Gastrocnemius medialis (tissue), 4 donors: Measurements from ENCODE around the gene AP1G2. TPM values are rescaled to one million over a fixed set of nuclear protein-coding genes. Genes with fewer than 3 reads are reported as not detected.

Source experiments
- ATAC-seq, 2 donors: fragments of 150-250 bp; one replicate each; pipeline ENCODE4 v1.9.1; 2016
- DNase-seq, 2 donors: peaks; one replicate each; pipeline ENCODE4 v3.0.0-alpha.2; 2019
- H3K27ac ChIP-seq, 4 donors: fragments of 200-600 bp; sonication (generic); 1 replicate in 1 of 4; 2 replicates in 3 of 4; pipeline ENCODE4 v1.5.1; 2016 to 2018; ENCODE audit warnings: mild to moderate bottlenecking in 2 of 4, moderate library complexity in 1 of 4
- H3K27me3 ChIP-seq, 3 donors: fragments of 200-600 bp; sonication (generic) in 2 of 3; 1 replicate in 1 of 3; 2 replicates in 2 of 3; pipeline versions ENCODE4 v1.5.1 to v1.6.0; 2016 to 2019; ENCODE audit warnings: mild to moderate bottlenecking in 1 of 3, moderate library complexity in 1 of 3
- H3K36me3 ChIP-seq, 2 donors: fragments of 200-600 bp; sonication (generic) in 1 of 2; one replicate each; pipeline ENCODE4 v1.5.1; 2017 to 2018
- H3K4me1 ChIP-seq, 2 donors: fragments of 200-600 bp; sonication (generic) in 1 of 2; one replicate each; pipeline ENCODE4 v1.5.1; 2016 to 2017; ENCODE audit warnings: mild to moderate bottlenecking in 2 of 2
- H3K4me3 ChIP-seq, 4 donors: fragments of 200-600 bp; sonication (generic) in 3 of 4; 1 replicate in 1 of 4; 2 replicates in 3 of 4; pipeline ENCODE4 v1.5.1; 2016 to 2019; ENCODE audit warnings: mild to moderate bottlenecking in 2 of 4
- H3K9me3 ChIP-seq, 3 donors: fragments of 200-600 bp; sonication (generic) in 2 of 3; 1 replicate in 1 of 3; 2 replicates in 2 of 3; pipeline ENCODE4 v1.5.1; 2016 to 2019
- POLR2A ChIP-seq, 2 donors: fragments of 450-650 bp; IDR thresholded peaks; one replicate each; pipeline ENCODE4 v1.6.1; 2017; ENCODE audit warnings: antibody characterized with exemption in 2 of 2, mild to moderate bottlenecking in 2 of 2, moderate library complexity in 2 of 2
- in situ Hi-C, 4 donors: fragments of 200-750 bp; cut with MboI; loops; one replicate each; pipeline versions ENCODE4 v1.15.0 to v1.8.0; 2017; ENCODE audit warnings: low sequenced_read_pairs in 4 of 4
- intact Hi-C: fragments of 100-400 bp; cut with DNase I; formaldehyde crosslinking; loops from one replicate; pipeline ENCODE4 v1.15.1; 2023; ENCODE audit warnings: low total_unique reads
- total RNA-seq, 4 donors: library from RNA; depleted of rRNA; stranded (reverse); fragments of >200 nt; gene quantifications; one replicate each; pipeline versions ENCODE4 v1.1.0 to v1.2.3, GENCODE V29; 2016
- TF ChIP-seq, protein P1 (sequence below), 5 experiments: fragments of 450-650 bp in 3 of 5; fragments of 200-600 bp in 2 of 5; sonication (generic) in 2 of 5; IDR thresholded peaks in 4 of 5; conservative IDR thresholded peaks in 1 of 5; 1 replicate in 4 of 5; 2 replicates in 1 of 5; pipeline ENCODE4 v1.5.1; 2016 to 2019; ENCODE audit warnings: antibody characterized with exemption in 5 of 5, mild to moderate bottlenecking in 3 of 5, moderate library complexity in 3 of 5

Gene AP1G2
- total RNA-seq, 4 donors from 2014 or later: 1.5 to 31.5 (median 7.8) TPM

- ATAC-seq (peak; percentile 90), DNase-seq (peak; percentile 81 to 85)
- in situ Hi-C loops: loop anchor here in 3 of 4 donors (5.0 to 25.0 kb wide), 5 partner anchors 74 to 969 kb away; partner anchors contain the start of genes ABHD4 (in 1 of the 3), DAD1 (in 1 of the 3) and PABPN1 (in 1 of the 3)
- intact Hi-C loops: loop anchor here (2.0 to 10.0 kb wide), 4 partner anchors 87 to 879 kb away; partner anchors contain the start of genes NGDN, PABPN1 and PRMT5
- H3K36me3 ChIP-seq: no peaks in the 10 kb centered on the region
- TF ChIP-seq, protein P1, sequence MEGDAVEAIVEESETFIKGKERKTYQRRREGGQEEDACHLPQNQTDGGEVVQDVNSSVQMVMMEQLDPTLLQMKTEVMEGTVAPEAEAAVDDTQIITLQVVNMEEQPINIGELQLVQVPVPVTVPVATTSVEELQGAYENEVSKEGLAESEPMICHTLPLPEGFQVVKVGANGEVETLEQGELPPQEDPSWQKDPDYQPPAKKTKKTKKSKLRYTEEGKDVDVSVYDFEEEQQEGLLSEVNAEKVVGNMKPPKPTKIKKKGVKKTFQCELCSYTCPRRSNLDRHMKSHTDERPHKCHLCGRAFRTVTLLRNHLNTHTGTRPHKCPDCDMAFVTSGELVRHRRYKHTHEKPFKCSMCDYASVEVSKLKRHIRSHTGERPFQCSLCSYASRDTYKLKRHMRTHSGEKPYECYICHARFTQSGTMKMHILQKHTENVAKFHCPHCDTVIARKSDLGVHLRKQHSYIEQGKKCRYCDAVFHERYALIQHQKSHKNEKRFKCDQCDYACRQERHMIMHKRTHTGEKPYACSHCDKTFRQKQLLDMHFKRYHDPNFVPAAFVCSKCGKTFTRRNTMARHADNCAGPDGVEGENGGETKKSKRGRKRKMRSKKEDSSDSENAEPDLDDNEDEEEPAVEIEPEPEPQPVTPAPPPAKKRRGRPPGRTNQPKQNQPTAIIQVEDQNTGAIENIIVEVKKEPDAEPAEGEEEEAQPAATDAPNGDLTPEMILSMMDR (IDR thresholded peaks at IDR 0.05 in 4 of 5, conservative IDR thresholded peaks at IDR 0.05 in 1 of 5): no peak
- peak in 1 of 2 donors; percentile 17 for TF ChIP-seq POLR2A (IDR thresholded peaks at IDR 0.05)
- no peaks in the 10 kb centered on the region for H3K9me3 ChIP-seq
- H3K4me3 ChIP-seq: peak within 1 kb of the TSS; percentile 86 to 98 (median 94)
- no peaks in the 10 kb centered on the region for H3K27me3 ChIP-seq
- peak within 1 kb of the TSS; percentile 94 to 100 (median 96) for H3K27ac ChIP-seq
- peaks cover 22 to 23% of the 10 kb centered on the region in 2 donors for H3K4me1 ChIP-seq
These were observed 11.5 kb downstream of the AP1G2 start, which contains the start of gene THTPA for GRCh38 chr14:23555882-23556699. TSS of gene THTPA (plus strand) at chr14:23556271. CDS start at chr14:23556758, 487 bp downstream.

GRCh38 chr14:23555533-23555881 lies 12.1 kb downstream of the AP1G2 start:
- Histone ChIP-seq H3K27ac (peak overlapping the region; percentile 94 to 100 (median 96)), H3K27me3 (no peaks in the 10 kb centered on the region), H3K36me3 (no peaks in the 10 kb centered on the region), H3K4me1 (peaks cover 22 to 29% of the 10 kb centered on the region in 2 donors), H3K9me3 (no peaks in the 10 kb centered on the region), H3K4me3 (peak overlapping the region; percentile 86 to 98 (median 94))
- no peak for TF ChIP-seq POLR2A (IDR thresholded peaks at IDR 0.05)
- TF ChIP-seq, protein P1 (IDR thresholded peaks at IDR 0.05 in 4 of 5, conservative IDR thresholded peaks at IDR 0.05 in 1 of 5): no peak
- intact Hi-C loops: loop anchor here (5.0 to 10.0 kb wide), 3 partner anchors 233 to 879 kb away; partner anchors contain the start of genes PABPN1 and PRMT5
- in situ Hi-C loops: loop anchor here in 3 of 4 donors (5.0 to 25.0 kb wide), 5 partner anchors 73 to 968 kb away; partner anchors contain the start of genes ABHD4 (in 1 of the 3), DAD1 (in 1 of the 3) and PABPN1 (in 1 of the 3)
- DNase-seq (no peak), ATAC-seq (no peak)

DNA sequence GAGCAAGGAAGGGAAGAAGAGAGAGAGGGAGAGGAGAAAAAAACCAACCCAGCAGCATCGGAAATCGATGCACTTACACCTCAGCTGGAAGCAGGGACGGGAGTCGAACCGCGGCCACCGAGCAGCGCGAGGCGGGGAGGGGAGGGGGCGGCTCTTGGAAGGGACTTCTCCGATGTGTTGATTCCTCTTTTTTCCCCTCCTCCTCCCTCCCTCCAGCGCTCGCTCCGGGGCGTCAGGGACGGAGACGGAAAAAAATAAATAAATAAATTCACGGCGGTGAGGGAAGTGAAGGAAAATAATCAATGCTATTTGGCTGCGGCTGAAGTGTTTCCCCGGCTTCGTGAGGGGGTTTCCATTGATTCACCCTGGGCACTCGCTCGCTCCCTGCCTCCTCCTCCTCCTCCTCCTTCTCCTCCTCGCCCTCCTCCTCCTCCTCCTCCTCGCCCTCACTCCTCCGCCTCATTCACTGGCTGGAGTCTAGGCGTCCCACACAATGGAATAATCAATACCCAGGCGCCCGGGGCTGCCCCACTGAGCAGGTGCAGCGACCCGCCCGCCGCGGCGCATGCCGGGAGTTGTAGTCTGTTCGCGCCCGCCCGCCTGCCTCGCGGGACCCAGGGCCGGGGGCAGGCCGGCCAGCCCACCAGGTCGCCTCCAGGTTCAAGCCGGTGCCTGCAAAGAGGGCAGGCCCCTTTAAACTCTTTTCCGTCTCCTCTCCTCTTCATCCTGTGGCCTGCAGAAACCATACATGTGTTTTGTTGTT lies 16.1 kb downstream of the AP1G2 start, which contains the start of gene ZFHX2:
Gene ZFHX2 (minus strand): TSS at position 500 of the 763 bp plus-strand sequence. CDS start 16,440 bp downstream, outside the sequence.
- H3K27me3 ChIP-seq: no peaks in the 10 kb centered on the region
- peaks cover 4 to 21% of the 10 kb centered on the region in 2 donors for H3K4me1 ChIP-seq
- in situ Hi-C loops: loop anchor here in 2 of 4 donors (10.0 to 25.0 kb wide), 3 partner anchors 214 to 964 kb away; partner anchors contain the start of genes ABHD4 (in 1 of the 2), DAD1 (in 1 of the 2) and PABPN1 (in 1 of the 2)
- peak; percentile 23 to 39 for ATAC-seq
- peak in 1 of 2 donors; percentile 43 for DNase-seq
- no peaks in the 10 kb centered on the region for H3K36me3 ChIP-seq
- intact Hi-C loops: loop anchor here (10.0 kb wide), 2 partner anchors 627 to 883 kb away; partner anchors contain the start of gene PRMT5
- no peak for TF ChIP-seq POLR2A (IDR thresholded peaks at IDR 0.05)
- TF ChIP-seq, protein P1 (IDR thresholded peaks at IDR 0.05 in 4 of 5, conservative IDR thresholded peaks at IDR 0.05 in 1 of 5): no peak
- no peaks in the 10 kb centered on the region for H3K9me3 ChIP-seq
- H3K27ac ChIP-seq: peak within 1 kb of the TSS; percentile 52 to 72 (median 62)
- peak within 1 kb of the TSS; percentile 57 to 72 (median 65) for H3K4me3 ChIP-seq

DNA sequence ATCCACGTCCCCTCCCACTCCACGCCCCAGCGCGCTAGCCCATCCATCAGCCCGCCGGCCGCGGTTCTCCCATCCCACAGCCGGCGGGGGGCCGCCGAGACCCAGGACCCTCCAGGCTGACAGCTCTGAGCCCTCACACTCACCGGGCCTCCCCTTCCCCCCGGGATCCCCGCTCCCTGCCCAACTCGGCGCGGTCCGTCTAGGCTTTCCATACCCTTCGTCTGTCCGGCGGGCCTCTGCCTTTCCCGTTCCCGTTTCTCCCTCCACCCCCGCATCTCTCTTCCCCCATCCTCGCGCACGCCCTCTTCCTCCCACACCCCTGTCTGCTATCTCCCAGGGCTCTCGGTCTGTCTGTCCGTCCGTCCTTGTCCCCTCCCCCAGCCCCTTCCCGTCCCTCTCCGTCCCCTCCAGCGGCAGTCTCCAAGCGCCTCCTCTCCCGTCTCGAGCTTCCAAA lies 16.8 kb downstream of the AP1G2 start:
- TF ChIP-seq POLR2A (IDR thresholded peaks at IDR 0.05): no peak
- TF ChIP-seq, protein P1 (IDR thresholded peaks at IDR 0.05 in 4 of 5, conservative IDR thresholded peaks at IDR 0.05 in 1 of 5): no peak
- peak overlapping the region; percentile 52 to 72 (median 62) for H3K27ac ChIP-seq
- intact Hi-C loops: loop anchor here (10.0 kb wide), 2 partner anchors 626 to 884 kb away; partner anchors contain the start of gene PRMT5

More for the DNA sequence above, 16.8 kb downstream of the AP1G2 start:
- DNase-seq: no peak
- Histone ChIP-seq H3K27me3 (no peaks in the 10 kb centered on the region), H3K4me3 (peak overlapping the region; percentile 57 to 72 (median 65)), H3K36me3 (no peaks in the 10 kb centered on the region), H3K9me3 (no peaks in the 10 kb centered on the region), H3K4me1 (peaks cover 4 to 19% of the 10 kb centered on the region in 2 donors)
- ATAC-seq: peak; percentile 3 to 16
- in situ Hi-C loops: loop anchor here in 2 of 4 donors (10.0 to 25.0 kb wide), 3 partner anchors 214 to 964 kb away; partner anchors contain the start of genes ABHD4 (in 1 of the 2), DAD1 (in 1 of the 2) and PABPN1 (in 1 of the 2)
